ENCODE results near the gene KLK6.
"Not testable (repeated sequence)": the region's sequence is repeated elsewhere in the genome, so short reads cannot be mapped to it uniquely, and the experiment has no call there.

KLK6 gene

DNA sequence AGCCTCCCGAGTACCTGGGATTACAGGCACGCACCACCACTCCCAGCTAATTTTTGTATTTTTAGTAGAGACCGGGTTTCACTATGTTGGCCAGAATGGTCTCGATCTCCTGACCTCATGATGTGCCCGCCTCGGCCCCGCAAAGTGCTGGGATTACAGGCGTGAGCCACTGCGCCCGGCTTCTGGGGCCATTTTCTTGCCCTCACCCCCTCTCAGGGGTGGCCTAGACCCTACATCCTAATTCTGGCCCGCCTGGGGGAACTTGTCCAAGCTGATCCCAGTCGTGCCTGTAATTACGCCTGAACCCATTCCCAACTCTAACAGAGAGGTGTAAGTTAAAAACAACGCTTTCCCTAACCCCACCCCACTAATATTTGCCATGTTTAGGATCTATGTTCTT lies 15.0 kb upstream of the KLK6 start:
- DNase-seq: not testable (repeated sequence)

- no peak for DNase-seq
Measured at GRCh38 chr19:50983625-50984292, 14.4 kb upstream of the KLK6 start, which contains the start of gene KLK7. Gene KLK7, minus strand, starts transcription at chr19:50983917. Its CDS starts 1,518 bp downstream, at chr19:50982399.

DNA sequence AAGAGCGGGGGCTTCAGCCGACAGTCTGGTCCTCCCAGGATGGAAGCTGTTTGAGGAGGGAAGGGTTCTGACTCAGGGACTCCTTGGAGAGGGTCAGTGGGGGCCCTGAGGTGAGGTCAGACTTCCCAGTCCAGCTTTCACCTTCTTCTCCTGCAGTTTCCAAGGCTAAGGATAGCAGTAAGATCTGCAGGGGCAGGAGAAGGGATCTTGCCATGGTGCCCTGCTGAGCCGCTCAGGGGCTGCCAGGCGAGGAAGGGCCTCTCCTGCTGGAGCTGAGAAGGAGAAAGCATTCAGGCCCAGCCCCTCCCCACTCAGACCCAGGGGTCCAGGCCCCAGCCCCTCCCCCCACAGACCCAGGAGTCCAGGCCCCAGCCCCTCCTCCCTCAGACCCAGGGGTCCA lies 12.8 kb upstream of the KLK6 start:
- DNase-seq: no peak

DNA sequence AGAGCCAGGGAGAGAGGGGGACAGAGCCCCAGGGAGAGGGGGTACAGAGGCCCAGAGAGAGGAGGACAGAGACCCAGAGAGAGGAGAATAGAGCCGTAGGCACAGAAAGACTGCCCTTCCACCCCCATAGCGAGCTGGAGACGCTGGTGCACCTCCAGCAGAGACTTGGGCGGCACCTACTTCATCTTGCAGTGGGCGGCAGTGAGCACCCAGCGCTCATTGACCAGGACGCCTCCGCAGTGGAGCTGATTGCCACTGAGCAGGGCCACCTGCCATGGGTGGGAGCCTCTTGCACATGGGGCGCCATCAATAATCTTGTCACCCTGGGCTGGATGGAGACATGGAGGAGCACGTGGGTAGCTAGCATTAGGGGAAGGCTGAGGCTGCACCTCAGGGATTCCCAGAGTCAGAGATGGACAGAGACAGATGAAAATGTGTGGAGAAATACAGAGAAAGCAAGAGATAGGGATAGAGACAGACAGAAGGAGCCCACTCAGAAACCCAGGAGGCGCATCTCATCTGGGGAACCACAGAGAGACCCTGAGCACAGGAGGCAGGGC lies 12.3 kb upstream of the KLK6 start:
- DNase-seq: no peak

GRCh38 chr19:50980208-50980607 lies 10.8 kb upstream of the KLK6 start:
- no peak for DNase-seq

- no peak for DNase-seq
Measured at GRCh38 chr19:50979758-50980157, 10.4 kb upstream of the KLK6 start.

DNA sequence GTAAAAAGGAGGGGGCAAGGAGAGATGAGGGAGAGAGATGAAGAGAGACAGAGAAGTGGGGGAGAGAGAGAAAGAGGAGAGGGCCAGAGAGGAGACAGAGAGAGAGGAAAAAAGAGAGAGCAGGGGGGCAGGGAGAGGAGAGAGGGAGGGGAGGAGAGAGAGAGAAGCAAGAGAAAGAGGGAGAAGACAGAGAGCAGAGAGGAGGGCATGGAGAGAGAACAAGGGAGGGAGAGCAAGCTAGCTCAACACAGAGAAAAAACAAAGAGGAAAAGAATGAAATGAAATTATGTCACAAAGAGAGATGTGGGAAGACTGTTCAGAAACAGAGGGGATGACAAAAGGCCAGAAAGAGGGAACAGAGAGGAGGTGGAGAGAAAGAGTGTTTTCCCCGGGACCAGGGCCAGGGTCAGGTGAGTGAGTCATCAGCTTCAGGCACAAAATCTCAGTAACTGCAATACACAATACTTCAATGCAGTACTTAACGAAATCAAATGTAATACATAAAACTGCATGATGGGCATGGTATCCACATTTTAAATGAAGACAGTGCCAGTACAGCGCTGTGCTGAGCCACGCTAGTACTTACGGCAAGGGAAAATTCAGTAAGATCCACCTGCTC lies 9.5 kb upstream of the KLK6 start:
- no peak for DNase-seq

GRCh38 chr19:50977626-50978025 lies 8.2 kb upstream of the KLK6 start:
- DNase-seq: no peak

DNA sequence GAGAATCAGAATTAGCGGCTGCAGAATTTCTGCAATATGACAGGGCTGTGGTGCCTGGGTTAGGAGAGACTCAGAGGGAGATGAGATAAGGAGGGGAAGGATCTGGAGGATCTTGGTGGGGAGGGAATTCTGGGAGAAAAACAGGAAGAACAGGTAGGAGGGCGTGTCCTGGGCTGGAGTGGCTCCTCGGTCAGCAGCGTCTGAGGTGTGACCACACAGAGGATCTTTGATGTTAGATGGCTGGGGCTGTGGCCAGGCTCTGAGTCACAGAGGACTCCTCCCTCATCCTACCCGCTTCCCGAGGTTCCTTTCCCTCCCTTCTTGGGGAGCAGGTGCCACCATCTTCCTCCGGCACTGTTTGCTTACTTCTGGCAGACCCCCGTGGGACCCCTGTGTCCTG lies 6.4 kb upstream of the KLK6 start:
- no peak for DNase-seq

- no peak for DNase-seq
Measured at GRCh38 chr19:50974702-50975556, 5.5 kb upstream of the KLK6 start.

GRCh38 chr19:50972795-50973376 lies 3.5 kb upstream of the KLK6 start:
- no peak for DNase-seq

- not testable (repeated sequence) for DNase-seq
Measured at GRCh38 chr19:50969810-50970209, 419 bp upstream of the KLK6 start.

- DNase-seq: no peak
Measured at GRCh38 chr19:50968716-50969412, 527 bp downstream of the KLK6 start.

DNA sequence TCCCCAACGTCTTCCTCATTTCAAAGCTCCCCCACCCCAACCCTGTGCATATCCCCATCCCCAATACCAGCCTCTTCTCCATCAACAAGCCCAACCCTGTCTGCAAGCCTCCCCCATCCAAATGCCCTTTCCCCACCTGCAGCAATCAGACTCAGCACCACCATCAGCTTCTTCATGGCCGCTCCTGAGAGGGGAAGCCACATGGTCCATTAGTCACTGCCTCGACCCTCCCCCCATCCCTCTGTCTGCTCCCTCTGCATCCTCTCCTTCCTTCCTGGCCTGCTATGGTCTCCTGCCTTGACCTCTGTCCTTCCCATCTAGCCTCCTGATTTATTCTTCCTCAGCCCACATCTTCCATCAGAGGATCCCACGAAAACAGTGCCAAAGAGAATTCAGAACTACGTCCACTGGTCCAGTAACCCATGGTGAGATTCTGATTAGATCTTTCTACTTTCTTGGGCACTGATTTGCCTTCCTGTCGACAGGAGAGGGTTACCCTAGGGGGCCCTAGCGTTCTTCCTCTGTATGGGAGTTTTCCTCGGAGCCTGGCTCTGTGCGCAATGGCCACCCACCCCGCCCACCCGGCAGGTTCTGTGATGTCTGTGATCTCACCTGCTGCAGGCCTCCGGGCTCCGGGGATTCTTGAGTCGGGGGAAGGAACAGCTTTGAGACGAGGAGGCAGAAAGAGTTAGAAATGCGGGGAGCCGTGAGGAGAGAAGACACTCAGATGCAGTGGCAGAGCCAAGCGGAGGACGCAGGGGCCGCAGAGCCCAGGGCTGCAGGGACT lies 1.3 kb downstream of the KLK6 start:
- no peak for DNase-seq

GRCh38 chr19:50964266-50964665 lies 5.1 kb downstream of the KLK6 start:
- DNase-seq: no peak

DNA sequence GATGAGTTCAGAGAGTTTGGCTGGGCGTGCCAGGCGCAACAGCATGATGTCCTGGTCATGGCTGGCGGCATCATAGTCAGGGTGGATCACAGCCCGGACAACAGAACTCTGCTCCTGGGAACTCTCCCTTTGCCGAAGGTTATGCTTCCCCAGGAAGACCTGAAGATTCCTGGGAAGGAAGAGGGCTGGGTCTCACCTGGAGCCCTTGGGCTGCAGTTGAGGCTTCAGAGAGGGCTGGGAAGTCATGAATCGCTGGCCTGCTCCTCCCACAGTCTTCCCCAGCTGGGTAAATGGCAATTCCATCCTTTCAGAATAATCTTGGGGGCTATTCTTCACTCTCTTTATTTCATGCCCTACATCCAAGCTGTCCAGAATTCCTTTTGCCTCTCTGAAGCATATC lies 6.0 kb downstream of the KLK6 start:
- no peak for DNase-seq

DNA sequence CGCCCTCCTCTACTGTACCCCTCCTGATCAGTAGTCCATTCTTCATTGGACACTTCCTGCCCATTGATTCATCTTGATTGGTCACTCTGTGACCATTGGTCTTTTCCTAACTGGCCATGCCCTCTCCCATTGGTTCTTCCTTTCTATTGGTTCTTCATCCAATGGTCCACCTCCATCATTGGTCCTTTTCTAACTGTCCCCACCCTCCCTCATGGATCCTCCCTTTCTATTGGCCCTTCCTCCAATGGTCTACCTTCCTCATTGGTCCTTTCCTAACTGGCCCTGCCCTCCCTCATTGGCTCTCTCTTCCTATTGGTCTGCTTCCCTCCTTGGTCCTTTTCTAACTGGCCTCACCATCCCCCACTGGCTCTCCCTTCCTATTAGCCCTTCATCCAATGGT lies 7.1 kb downstream of the KLK6 start:
- no peak for DNase-seq

GRCh38 chr19:50959731-50960500 lies 9.5 kb downstream of the KLK6 start:
- DNase-seq: no peak

- DNase-seq: no peak
Measured at GRCh38 chr19:50957587-50957986, 11.8 kb downstream of the KLK6 start.

- DNase-seq: no peak
Measured at GRCh38 chr19:50952910-50953309, 16.5 kb downstream of the KLK6 start, which contains the start of gene KLK5. Gene KLK5, minus strand, starts transcription at chr19:50953038. Its CDS starts 381 bp downstream, at chr19:50952657.

DNA sequence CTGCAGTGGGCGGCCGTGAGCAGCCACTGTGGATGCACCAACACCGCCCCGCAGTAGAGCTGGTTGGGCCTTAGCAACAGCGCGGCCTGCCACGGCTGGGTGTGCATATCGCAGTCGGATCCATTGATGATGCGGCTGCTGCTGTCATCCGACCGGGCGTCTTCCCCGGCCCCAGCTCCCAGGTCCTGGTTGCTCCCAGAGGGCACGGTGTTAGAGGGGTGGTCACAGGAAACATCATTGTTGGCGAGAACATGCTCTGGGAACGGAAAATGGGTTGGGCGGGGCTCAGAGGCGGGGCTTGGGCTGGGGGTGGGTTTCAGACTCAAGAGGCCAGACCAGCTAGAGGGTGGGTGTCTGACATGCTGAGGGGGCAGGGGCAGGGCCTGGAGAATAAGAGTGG lies 19.5 kb downstream of the KLK6 start:
- no peak for DNase-seq

Data from NCI-H510A treated with DMSO at 0.1 percent for 48 hours (cell line).